ENCODE results near the gene WDR4.

- peak in 1 of 5 experiments; percentile 14 for TF ChIP-seq CTCF (IDR thresholded peaks at IDR 0.05)
- no peak for TF ChIP-seq POLR2A (IDR thresholded peaks at IDR 0.05)
- no peak for TF ChIP-seq EP300 (IDR thresholded peaks at IDR 0.05)
These were observed 28.4 kb downstream of the WDR4 start for GRCh38 chr21:42850866-42851391.
